HTR-8/SVneo (cell line): ENCODE data around the gene ELOVL1.
"Not testable (repeated sequence)": the region's sequence is repeated elsewhere in the genome, so short reads cannot be mapped to it uniquely, and the experiment has no call there.

Experiments used
- DNase-seq: peaks from one replicate; pipeline ENCODE4 v3.0.0; 2011; ENCODE audit warnings: low spot score, mixed read lengths; ENCODE audit not compliant: insufficient read length
- FAIRE-seq: peaks from 2 replicates; lab custom pipeline; 2011; peaks lifted over from hg19 to GRCh38; lab: Jason Lieb, UNC

ELOVL1 gene

GRCh38 chr1:43367904-43368645, at the start of gene ELOVL1:
Gene ELOVL1, minus strand, starts transcription at chr1:43368011. Its CDS starts 2,402 bp downstream, at chr1:43365609.
- DNase-seq (peak; percentile 82), FAIRE-seq (peak; percentile 55)

GRCh38 chr1:43415901-43416300, 48.1 kb upstream of the ELOVL1 start:
- no peak for FAIRE-seq
- no peak for DNase-seq

GRCh38 chr1:43414634-43415223, 46.9 kb upstream of the ELOVL1 start:
- DNase-seq = peak; percentile 53
- FAIRE-seq = no peak

GRCh38 chr1:43413426-43413825, 45.6 kb upstream of the ELOVL1 start:
- DNase-seq, FAIRE-seq: not testable (repeated sequence)

- no peak for DNase-seq
- no peak for FAIRE-seq
These were observed 42.8 kb upstream of the ELOVL1 start for GRCh38 chr1:43410571-43410970.

- DNase-seq (no peak), FAIRE-seq (no peak)
These were observed 38.0 kb upstream of the ELOVL1 start for GRCh38 chr1:43405876-43406234.

GRCh38 chr1:43405219-43405875, 37.5 kb upstream of the ELOVL1 start:
- no peak for FAIRE-seq
- DNase-seq = no peak

GRCh38 chr1:43404353-43404752, 36.5 kb upstream of the ELOVL1 start:
- DNase-seq = no peak
- no peak for FAIRE-seq

- DNase-seq (no peak), FAIRE-seq (no peak)
These were observed 34.5 kb upstream of the ELOVL1 start for GRCh38 chr1:43402089-43402865.

- not testable (repeated sequence) for DNase-seq, FAIRE-seq
These were observed 32.6 kb upstream of the ELOVL1 start for GRCh38 chr1:43400441-43400840.

GRCh38 chr1:43398227-43398626, 30.4 kb upstream of the ELOVL1 start:
- no peak for FAIRE-seq

GRCh38 chr1:43396059-43396458, 28.2 kb upstream of the ELOVL1 start:
- DNase-seq (no peak), FAIRE-seq (no peak)

More at GRCh38 chr1:43398227-43398626, 30.4 kb upstream of the ELOVL1 start:
- no peak for DNase-seq

- DNase-seq (no peak), FAIRE-seq (no peak)
These were observed 27.7 kb upstream of the ELOVL1 start for GRCh38 chr1:43395523-43395922.

- DNase-seq (no peak), FAIRE-seq (no peak)
These were observed 24.9 kb upstream of the ELOVL1 start for GRCh38 chr1:43392702-43393101.

GRCh38 chr1:43389326-43390313, 21.8 kb upstream of the ELOVL1 start, which contains the start of the genes MED8 and SZT2:
Gene MED8, minus strand, starts transcription at chr1:43389800. Its CDS starts 36 bp downstream, at chr1:43389764.
Gene SZT2, plus strand, starts transcription at chr1:43389899. Its CDS starts 70 bp downstream, at chr1:43389969.
- DNase-seq (peak; percentile 91), FAIRE-seq (peak; percentile 28)

GRCh38 chr1:43388613-43389012, 20.8 kb upstream of the ELOVL1 start:
- DNase-seq = no peak
- FAIRE-seq = no peak

GRCh38 chr1:43387976-43388599, 20.3 kb upstream of the ELOVL1 start:
- FAIRE-seq = no peak
- DNase-seq = no peak

GRCh38 chr1:43386676-43387075, 18.9 kb upstream of the ELOVL1 start:
- FAIRE-seq (no peak), DNase-seq (no peak)

- no peak for FAIRE-seq
These were observed 15.6 kb upstream of the ELOVL1 start for GRCh38 chr1:43383449-43383848.

More at GRCh38 chr1:43383449-43383848, 15.6 kb upstream of the ELOVL1 start:
- DNase-seq = no peak
